Gastrocnemius medialis (tissue), 4 donors: Measurements from ENCODE around the gene MCF2L. TPM values are rescaled to one million over a fixed set of nuclear protein-coding genes. Genes with fewer than 3 reads are reported as not detected.

Experiments
- ATAC-seq, 2 donors: fragments of 150-250 bp; one replicate each; pipeline ENCODE4 v1.9.1; 2016
- DNase-seq, 2 donors: peaks; one replicate each; pipeline ENCODE4 v3.0.0-alpha.2; 2019
- H3K27ac ChIP-seq, 4 donors: fragments of 200-600 bp; sonication (generic); 1 replicate in 1 of 4; 2 replicates in 3 of 4; pipeline ENCODE4 v1.5.1; 2016 to 2018; ENCODE audit warnings: mild to moderate bottlenecking in 2 of 4, moderate library complexity in 1 of 4
- H3K27me3 ChIP-seq, 3 donors: fragments of 200-600 bp; sonication (generic) in 2 of 3; 1 replicate in 1 of 3; 2 replicates in 2 of 3; pipeline versions ENCODE4 v1.5.1 to v1.6.0; 2016 to 2019; ENCODE audit warnings: mild to moderate bottlenecking in 1 of 3, moderate library complexity in 1 of 3
- H3K36me3 ChIP-seq, 2 donors: fragments of 200-600 bp; sonication (generic) in 1 of 2; one replicate each; pipeline ENCODE4 v1.5.1; 2017 to 2018
- H3K4me1 ChIP-seq, 2 donors: fragments of 200-600 bp; sonication (generic) in 1 of 2; one replicate each; pipeline ENCODE4 v1.5.1; 2016 to 2017; ENCODE audit warnings: mild to moderate bottlenecking in 2 of 2
- H3K4me3 ChIP-seq, 4 donors: fragments of 200-600 bp; sonication (generic) in 3 of 4; 1 replicate in 1 of 4; 2 replicates in 3 of 4; pipeline ENCODE4 v1.5.1; 2016 to 2019; ENCODE audit warnings: mild to moderate bottlenecking in 2 of 4
- H3K9me3 ChIP-seq, 3 donors: fragments of 200-600 bp; sonication (generic) in 2 of 3; 1 replicate in 1 of 3; 2 replicates in 2 of 3; pipeline ENCODE4 v1.5.1; 2016 to 2019
- CTCF ChIP-seq, 5 experiments: fragments of 450-650 bp in 3 of 5; fragments of 200-600 bp in 2 of 5; sonication (generic) in 2 of 5; IDR thresholded peaks in 4 of 5; conservative IDR thresholded peaks in 1 of 5; 1 replicate in 4 of 5; 2 replicates in 1 of 5; pipeline ENCODE4 v1.5.1; 2016 to 2019; ENCODE audit warnings: antibody characterized with exemption in 5 of 5, mild to moderate bottlenecking in 3 of 5, moderate library complexity in 3 of 5
- POLR2A ChIP-seq, 2 donors: fragments of 450-650 bp; IDR thresholded peaks; one replicate each; pipeline ENCODE4 v1.6.1; 2017; ENCODE audit warnings: antibody characterized with exemption in 2 of 2, mild to moderate bottlenecking in 2 of 2, moderate library complexity in 2 of 2
- in situ Hi-C, 4 donors: fragments of 200-750 bp; cut with MboI; loops; one replicate each; pipeline versions ENCODE4 v1.15.0 to v1.8.0; 2017; ENCODE audit warnings: low sequenced_read_pairs in 4 of 4
- intact Hi-C: fragments of 100-400 bp; cut with DNase I; formaldehyde crosslinking; loops from one replicate; pipeline ENCODE4 v1.15.1; 2023; ENCODE audit warnings: low total_unique reads
- total RNA-seq, 4 donors: library from RNA; depleted of rRNA; stranded (reverse); fragments of >200 nt; gene quantifications; one replicate each; pipeline versions ENCODE4 v1.1.0 to v1.2.3, GENCODE V29; 2016

Gene MCF2L
- total RNA-seq, 4 donors from 2014 or later, result 16.1 to 21.2 (median 19.4) TPM

GRCh38 chr13:113074401-113074800 lies 105.4 kb downstream of the MCF2L start:
- no peak for ATAC-seq
- in situ Hi-C loops, result no loop called here
- TF ChIP-seq POLR2A (IDR thresholded peaks at IDR 0.05), result no peak
- no peak for TF ChIP-seq CTCF (IDR thresholded peaks at IDR 0.05 in 4 of 5, conservative IDR thresholded peaks at IDR 0.05 in 1 of 5)
- no peak for DNase-seq
- Histone ChIP-seq H3K9me3 (no peaks in the 10 kb centered on the region), H3K4me3 (no peak overlapping the region), H3K27ac (no peak overlapping the region), H3K27me3 (peaks cover 0 to 11% (median 5%) of the 10 kb centered on the region in 3 donors), H3K4me1 (no peaks in the 10 kb centered on the region), H3K36me3 (no peaks in the 10 kb centered on the region)
- intact Hi-C loops, result no loop called here

- Histone ChIP-seq H3K4me1 (no peaks in the 10 kb centered on the region), H3K27me3 (peaks cover 0 to 11% (median 5%) of the 10 kb centered on the region in 3 donors), H3K36me3 (no peaks in the 10 kb centered on the region), H3K9me3 (no peaks in the 10 kb centered on the region), H3K27ac (no peak overlapping the region), H3K4me3 (no peak overlapping the region)
- TF ChIP-seq CTCF (IDR thresholded peaks at IDR 0.05 in 4 of 5, conservative IDR thresholded peaks at IDR 0.05 in 1 of 5), result no peak
- no peak for TF ChIP-seq POLR2A (IDR thresholded peaks at IDR 0.05)
- in situ Hi-C loops, result no loop called here
- intact Hi-C loops, result no loop called here
- ATAC-seq (no peak), DNase-seq (no peak)
Observed at GRCh38 chr13:113074876-113075275, 105.9 kb downstream of the MCF2L start.

- H3K36me3 ChIP-seq, result no peaks in the 10 kb centered on the region
- no peak for TF ChIP-seq CTCF (IDR thresholded peaks at IDR 0.05 in 4 of 5, conservative IDR thresholded peaks at IDR 0.05 in 1 of 5)
- TF ChIP-seq POLR2A (IDR thresholded peaks at IDR 0.05), result no peak
- H3K9me3 ChIP-seq, result no peaks in the 10 kb centered on the region
- H3K4me1 ChIP-seq, result no peaks in the 10 kb centered on the region
- DNase-seq, result no peak
- in situ Hi-C loops (no loop called here), intact Hi-C loops (no loop called here)
- no peak overlapping the region for H3K27ac ChIP-seq
- H3K4me3 ChIP-seq, result no peak overlapping the region
- ATAC-seq, result no peak
- peaks cover 0 to 11% (median 5%) of the 10 kb centered on the region in 3 donors for H3K27me3 ChIP-seq
Observed at GRCh38 chr13:113075711-113076110, 106.7 kb downstream of the MCF2L start.

- intact Hi-C loops (no loop called here), in situ Hi-C loops (no loop called here)
- Histone ChIP-seq H3K4me1 (no peaks in the 10 kb centered on the region), H3K27ac (no peak overlapping the region), H3K9me3 (no peaks in the 10 kb centered on the region), H3K27me3 (peaks cover 0 to 11% (median 5%) of the 10 kb centered on the region in 3 donors), H3K4me3 (no peak overlapping the region), H3K36me3 (no peaks in the 10 kb centered on the region)
- ATAC-seq (no peak), DNase-seq (no peak)
- TF ChIP-seq CTCF (IDR thresholded peaks at IDR 0.05 in 4 of 5, conservative IDR thresholded peaks at IDR 0.05 in 1 of 5) (no peak), POLR2A (IDR thresholded peaks at IDR 0.05) (no peak)
Observed at GRCh38 chr13:113076681-113077401, 107.8 kb downstream of the MCF2L start.
